MCF 10A (cell line): ENCODE measurements around the gene B3GNT9. TPM values are rescaled to one million over a fixed set of nuclear protein-coding genes. Genes with fewer than 3 reads are reported as not detected.

Experiments used
- BruUV-seq: library from RNA; stranded (reverse); fragments of 400-500 nt; replicated peaks from 2 replicates; lab custom pipeline; 2021; lab: Mats Ljungman, UMichigan
- CTCF ChIA-PET: fragments of 300-600 bp; sonication (Branson Sonifier 250); formaldehyde crosslinking; extraction: SDS; loops from one replicate; lab custom pipeline; 2021; ENCODE audit warnings: antibody characterized with exemption, inconsistent platforms; lab: Yijun Ruan, JAX
- POLR2A ChIA-PET: fragments of 300-600, 350-650 bp; sonication (Branson Sonifier 250); formaldehyde crosslinking; extraction: SDS; loops from one replicate; lab custom pipeline; 2020; ENCODE audit warnings: antibody characterized with exemption, inconsistent platforms; lab: Yijun Ruan, JAX
- DNase-seq: peaks from one replicate; pipeline ENCODE4 v3.0.0-alpha.2; 2018; ENCODE audit not compliant: unreplicated experiment
- H3K27ac Mint-ChIP-seq: one replicate; pipeline ENCODE4 v1.8.0; 2022; ENCODE audit warnings: mild to moderate bottlenecking, low read depth, mixed read lengths; ENCODE audit not compliant: unreplicated experiment
- H3K27me3 Mint-ChIP-seq: one replicate; pipeline ENCODE4 v1.8.0; 2022; ENCODE audit warnings: mixed read lengths; ENCODE audit not compliant: insufficient read depth, unreplicated experiment
- H3K36me3 Mint-ChIP-seq: one replicate; pipeline ENCODE4 v1.8.0; 2022; ENCODE audit warnings: mild to moderate bottlenecking, moderate library complexity, mixed read lengths; ENCODE audit not compliant: insufficient read depth, unreplicated experiment
- H3K4me1 Mint-ChIP-seq: one replicate; pipeline ENCODE4 v1.8.0; 2022; ENCODE audit warnings: mixed read lengths; ENCODE audit not compliant: insufficient read depth, unreplicated experiment
- H3K4me3 Mint-ChIP-seq: one replicate; pipeline ENCODE4 v1.8.0; 2022; ENCODE audit warnings: mild to moderate bottlenecking, moderate library complexity, mixed read lengths; ENCODE audit not compliant: unreplicated experiment
- H3K9me3 Mint-ChIP-seq: one replicate; pipeline ENCODE4 v1.8.0; 2022; ENCODE audit warnings: mixed read lengths; ENCODE audit not compliant: unreplicated experiment
- CTCF ChIP-seq: fragments of 200-600 bp; IDR thresholded peaks from one replicate; pipeline ENCODE4 v1.8.0; 2022; ENCODE audit warnings: antibody characterized with exemption, mild to moderate bottlenecking; ENCODE audit not compliant: unreplicated experiment
- intact Hi-C: fragments of 100-400 bp; cut with micrococcal nuclease; formaldehyde crosslinking; loops from 2 replicates; pipeline ENCODE4 v1.14.1; 2022
- total RNA-seq: library from RNA; stranded (reverse); gene quantifications from 2 replicates; pipeline ENCODE4 v1.2.3, GENCODE V29; 2022

Gene B3GNT9
- total RNA-seq, 1 experiment from 2014 or later, result 0.84 TPM

DNA sequence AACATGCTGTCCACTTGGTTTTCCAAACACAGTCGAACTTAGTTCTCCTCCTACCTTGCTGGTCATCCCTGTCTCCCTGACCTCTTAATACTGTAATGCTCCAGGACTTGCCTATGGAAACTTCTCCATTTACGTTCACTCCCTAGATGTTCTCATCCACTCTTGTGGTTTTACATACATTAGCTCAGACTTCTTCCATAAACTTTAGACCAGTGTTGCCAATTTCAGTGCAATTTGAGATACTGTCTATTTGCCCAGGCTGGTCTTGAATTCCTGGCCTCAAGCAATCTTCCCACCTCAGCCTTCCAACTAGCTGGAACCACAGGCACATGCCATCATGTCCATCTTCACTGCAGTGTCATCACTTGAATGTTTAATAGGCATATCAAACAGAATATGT is 31.5 kb upstream of the B3GNT9 start:
- POLR2A ChIA-PET, result interaction anchor here (1.3 to 4.9 kb wide), 8 partner anchors 8 to 65 kb away, joined by 4 to 46 read pairs (median 10); partner anchors contain the start of genes ELMO3, FBXL8, FHOD1 and NOL3
- TSS peak; percentile 28 for BruUV-seq
- Mint-ChIP-seq H3K4me3 (no peak overlapping the region), H3K9me3 (no peaks in the 10 kb centered on the region), H3K27ac (no peak overlapping the region), H3K36me3 (peaks cover 10% of the 10 kb centered on the region), H3K4me1 (peaks cover 20% of the 10 kb centered on the region), H3K27me3 (no peaks in the 10 kb centered on the region)
- CTCF ChIA-PET, result interaction anchor here (0.6 to 2.0 kb wide), 5 partner anchors 9 to 188 kb away, joined by 3 to 10 read pairs (median 4); partner anchors contain the start of genes ELMO3, FBXL8 and TRADD
- intact Hi-C loops, result loop anchor here (5.0 kb wide), 1 partner anchor 285 kb away; no protein-coding TSS in a partner anchor
- DNase-seq, result no peak
- no peak for TF ChIP-seq CTCF

DNA sequence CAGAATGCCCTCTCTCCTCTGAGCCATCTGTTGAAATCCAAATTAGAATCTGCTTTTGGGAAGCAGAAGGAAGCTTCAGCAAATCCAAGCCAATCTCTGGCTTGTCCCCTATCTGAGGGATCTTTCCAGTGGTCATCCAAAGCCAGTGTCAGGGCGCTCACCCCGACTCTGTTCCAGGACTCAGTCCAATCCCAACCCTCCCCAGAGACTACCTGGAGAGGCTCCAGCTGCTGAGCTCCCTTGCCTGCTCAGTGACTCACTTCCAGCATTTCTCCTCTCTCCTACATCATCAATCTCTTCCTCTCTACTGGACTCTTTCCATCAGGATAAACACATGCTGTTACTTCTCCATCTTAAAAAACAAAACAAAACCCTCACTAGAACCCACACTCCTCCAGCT is 30.5 kb upstream of the B3GNT9 start:
- no peak for TF ChIP-seq CTCF
- peaks cover 26% of the 10 kb centered on the region for H3K4me1 Mint-ChIP-seq
- intact Hi-C loops, result loop anchor here (5.0 kb wide), 1 partner anchor 284 kb away; no protein-coding TSS in a partner anchor
- no peaks in the 10 kb centered on the region for H3K9me3 Mint-ChIP-seq
- H3K36me3 Mint-ChIP-seq, result peaks cover 10% of the 10 kb centered on the region
- no peak overlapping the region for H3K4me3 Mint-ChIP-seq
- H3K27ac Mint-ChIP-seq, result no peak overlapping the region
- POLR2A ChIA-PET, result interaction anchor here (0.6 to 4.9 kb wide), 7 partner anchors 11 to 234 kb away, joined by 3 to 24 read pairs (median 4); partner anchors contain the start of genes E2F4, FBXL8, PHAF1 and TRADD
- CTCF ChIA-PET, result interaction anchor here (2.0 kb wide), 1 partner anchor 21 kb away, joined by 10 read pairs; the partner anchor contains the start of genes FBXL8 and TRADD
- BruUV-seq, result no TSS peak
- DNase-seq, result peak; percentile 74
- no peaks in the 10 kb centered on the region for H3K27me3 Mint-ChIP-seq

GRCh38 chr16:67180166-67180565 is 29.4 kb upstream of the B3GNT9 start:
- no peak for DNase-seq
- ChIA-PET CTCF (interaction anchor here (2.0 kb wide), 1 partner anchor 19 kb away, joined by 10 read pairs; the partner anchor contains the start of genes FBXL8 and TRADD), POLR2A (interaction anchor here (1.1 kb wide), 1 partner anchor 152 kb away, joined by 3 read pairs; no protein-coding TSS in a partner anchor)
- intact Hi-C loops, result loop anchor here (5.0 kb wide), 1 partner anchor 283 kb away; no protein-coding TSS in a partner anchor
- Mint-ChIP-seq H3K27ac (no peak overlapping the region), H3K36me3 (peaks cover 20% of the 10 kb centered on the region), H3K27me3 (no peaks in the 10 kb centered on the region), H3K4me3 (no peak overlapping the region), H3K4me1 (peaks cover 33% of the 10 kb centered on the region), H3K9me3 (no peaks in the 10 kb centered on the region)
- no peak for TF ChIP-seq CTCF
- BruUV-seq, result no TSS peak

GRCh38 chr16:67179421-67180080 is 28.8 kb upstream of the B3GNT9 start:
- no peaks in the 10 kb centered on the region for H3K27me3 Mint-ChIP-seq
- DNase-seq, result no peak
- TF ChIP-seq CTCF, result peak; percentile 2
- no peak overlapping the region for H3K4me3 Mint-ChIP-seq
- ChIA-PET POLR2A (interaction anchor here (0.7 to 1.7 kb wide), 4 partner anchors 10 to 237 kb away, joined by 3 to 6 read pairs (median 3); partner anchors contain the start of gene NOL3), CTCF (no interaction called here)
- peaks cover 31% of the 10 kb centered on the region for H3K4me1 Mint-ChIP-seq
- H3K9me3 Mint-ChIP-seq, result no peaks in the 10 kb centered on the region
- peaks cover 26% of the 10 kb centered on the region for H3K36me3 Mint-ChIP-seq
- no peak overlapping the region for H3K27ac Mint-ChIP-seq
- intact Hi-C loops, result loop anchor here (5.0 kb wide), 1 partner anchor 282 kb away; no protein-coding TSS in a partner anchor
- no TSS peak for BruUV-seq
